K562 (cell line): ENCODE data around the gene BCAP31. TPM values are rescaled to one million over a fixed set of nuclear protein-coding genes. Genes with fewer than 3 reads are reported as not detected.
A peak's percentile ranks its signal among the peaks of the same experiment; 100 is the strongest.

Experiments used
- ARID3A ChIP-seq: IDR thresholded peaks from 2 replicates; pipeline ENCODE4 v1.6.1; 2012; ENCODE audit warnings: low read depth, low read length, improper control_type of control experiment, borderline replicate concordance
- BRCA1 ChIP-seq, 2 experiments: fragments of 450-650 bp in 1 of 2; sonication (generic) in 1 of 2; formaldehyde crosslinking in 1 of 2; IDR thresholded peaks; 2 replicates each; pipeline versions ENCODE4 v1.5.0 to v1.6.1; 2017 to 2020; ENCODE audit warnings: mild to moderate bottlenecking in 1 of 2, missing genetic modification reagents in 1 of 2
- CREM ChIP-seq: IDR thresholded peaks from 2 replicates; pipeline ENCODE4 v1.6.1; 2014; ENCODE audit warnings: antibody characterized with exemption, low read depth
- DEAF1 ChIP-seq: fragments of 450-650 bp; formaldehyde crosslinking; IDR thresholded peaks from 2 replicates; pipeline ENCODE4 v1.4.0; 2020; ENCODE audit warnings: mild to moderate bottlenecking, moderate library complexity
- FOXA3 ChIP-seq, 2 experiments: fragments of 450-650 bp in 1 of 2; sonication (generic) in 1 of 2; formaldehyde crosslinking; IDR thresholded peaks in 1 of 2; conservative IDR thresholded peaks in 1 of 2; 2 replicates each; pipeline versions ENCODE4 v1.4.0 to v1.8.0; 2020 to 2022; ENCODE audit warnings: mild to moderate bottlenecking in 2 of 2, missing genetic modification reagents in 1 of 2
- HSF4 ChIP-seq: fragments of 250-450 bp; sonication (Bioruptor Pico); IDR thresholded peaks from 2 replicates; pipeline ENCODE4 v2.1.2; 2022; ENCODE audit warnings: mild to moderate bottlenecking, moderate library complexity, borderline replicate concordance
- KLF16 ChIP-seq: IDR thresholded peaks from 2 replicates; pipeline ENCODE4 v1.6.1; 2016; ENCODE audit warnings: antibody characterized with exemption
- LEF1 ChIP-seq: fragments of 450-650 bp; IDR thresholded peaks from 2 replicates; pipeline ENCODE4 v1.6.1; 2016; ENCODE audit warnings: mild to moderate bottlenecking
- PRPF4 ChIP-seq: fragments of 200-400 bp; formaldehyde crosslinking; IDR thresholded peaks from one replicate; pipeline ENCODE4 v1.6.1; 2017; ENCODE audit warnings: low read length, low read depth, mild to moderate bottlenecking; ENCODE audit not compliant: insufficient read depth, poor library complexity, severe bottlenecking
- PTBP1 ChIP-seq: fragments of 200-400 bp; formaldehyde crosslinking; IDR thresholded peaks from 2 replicates; pipeline ENCODE4 v1.6.1; 2017; ENCODE audit warnings: low read depth, low read length
- PTTG1 ChIP-seq: fragments of 450-650 bp; IDR thresholded peaks from 2 replicates; pipeline ENCODE4 v1.6.1; 2016; ENCODE audit warnings: low read depth, mild to moderate bottlenecking, missing genetic modification characterization, missing compliant biosample characterization
- RBBP5 ChIP-seq: fragments of 200-600 bp; sonication (generic); IDR thresholded peaks from 2 replicates; pipeline ENCODE4 v1.6.1; 2012; ENCODE audit warnings: borderline replicate concordance, mild to moderate bottlenecking, low read length, control low read depth, inconsistent platforms; ENCODE audit not compliant: insufficient read depth, poor library complexity, severe bottlenecking
- RCOR1 ChIP-seq, 2 experiments: IDR thresholded peaks; 2 replicates each; pipeline ENCODE4 v1.6.1; 2012; ENCODE audit warnings: low read depth in 2 of 2, low read length in 2 of 2, borderline replicate concordance in 1 of 2, improper control_type of control experiment in 1 of 2
- SPI1 ChIP-seq: IDR thresholded peaks from 2 replicates; pipeline ENCODE4 v1.6.1; 2011; ENCODE audit warnings: low read depth, low read length, control low read depth, borderline replicate concordance
- TCF7 ChIP-seq: sonication (generic); IDR thresholded peaks from 2 replicates; pipeline ENCODE4 v1.6.1; 2016; ENCODE audit warnings: antibody characterized with exemption, borderline replicate concordance
- TFE3 ChIP-seq: fragments of 450-650 bp; formaldehyde crosslinking; IDR thresholded peaks from 2 replicates; pipeline ENCODE4 v1.4.0; 2020; ENCODE audit warnings: mild to moderate bottlenecking, mixed read lengths
- WHSC1 ChIP-seq: IDR thresholded peaks from one replicate; pipeline ENCODE4 v1.6.1; 2012; ENCODE audit warnings: low read length, control low read depth, inconsistent platforms
- XRCC3 ChIP-seq: fragments of 450-650 bp; IDR thresholded peaks from 2 replicates; pipeline ENCODE4 v1.6.1; 2017; ENCODE audit warnings: mild to moderate bottlenecking, moderate library complexity
- YY1 ChIP-seq, 3 experiments: IDR thresholded peaks; 2 replicates each; pipeline ENCODE4 v1.6.1; 2011; ENCODE audit warnings: low read length in 2 of 3, mild to moderate bottlenecking in 2 of 3, moderate library complexity in 2 of 3, borderline replicate concordance in 1 of 3, control low read depth in 1 of 3, low read depth in 1 of 3; ENCODE audit not compliant: insufficient read depth in 3 of 3, insufficient replicate concordance in 2 of 3, control insufficient read depth in 1 of 3, insufficient read length in 1 of 3; ENCODE audit errors: extremely low read depth in 1 of 3
- ZKSCAN3 ChIP-seq: fragments of 250-450 bp; sonication (Bioruptor Pico); IDR thresholded peaks from 2 replicates; pipeline ENCODE4 v1.4.0; 2020
- ZNF23 ChIP-seq: fragments of 250-450 bp; sonication (Bioruptor Pico); IDR thresholded peaks from 2 replicates; pipeline ENCODE4 v1.4.0; 2020; ENCODE audit warnings: mild to moderate bottlenecking
- ZNF511 ChIP-seq: sonication (generic); formaldehyde crosslinking; IDR thresholded peaks from 2 replicates; pipeline ENCODE4 v1.8.0; 2022; ENCODE audit warnings: mild to moderate bottlenecking, missing genetic modification reagents
- polyA plus RNA-seq, 8 experiments: library from polyadenylated mRNA; depleted of rRNA in 4 of 8; stranded (reverse) in 5 of 8; unstranded in 3 of 8; fragments of >200 nt; fragmentation: Nextera tagmentation in 2 of 8; fragmentation: Illumina TruSeq in 1 of 8; extraction: Ambion mirVana in 2 of 8; extraction: Trizol in 1 of 8; gene quantifications; 2 replicates each; pipeline versions ENCODE4 v1.2.1 to v1.2.3, GENCODE V29; 2011 to 2014; ENCODE audit warnings: inconsistent platforms in 1 of 8, missing spikeins in 1 of 8
- total RNA-seq, 7 experiments: library from RNA; depleted of rRNA in 6 of 7; stranded (reverse); fragments of >200 nt in 6 of 7; fragmentation: Illumina TruSeq in 2 of 7; extraction: Trizol in 2 of 7; gene quantifications; 2 replicates each; pipeline versions ENCODE4 v1.2.1 to v1.2.3, GENCODE V29; 2011 to 2021; ENCODE audit warnings: low replicate concordance in 1 of 7

BCAP31 gene
- total and polyA plus RNA-seq, 9 of the 15 experiments (the other 6 are each of a cell fraction or from before 2014, with no cell fraction given): 156 to 683 (median 188) TPM

- TF ChIP-seq WHSC1 (no peak), PTBP1 (no peak), PRPF4 (no peak), DEAF1 (CRISPR knock-in tag) (no peak), TFE3 (no peak), TCF7 (peak; percentile 66; the same call in 1 of the 2 replicates), HSF4 (no peak), SPI1 (no peak), ZKSCAN3 (CRISPR knock-in tag) (no peak), PTTG1 (tag) (no peak), BRCA1 (IDR thresholded peaks at IDR 0.05) (no peak), BRCA1 (CRISPR knock-in tag; IDR thresholded peaks at IDR 0.05) (no peak), XRCC3 (no peak), RBBP5 (no peak), ARID3A (peak; percentile 65; the same call in 1 of the 2 replicates), RCOR1 (IDR thresholded peaks at IDR 0.05; ENCODE audit: borderline replicate concordance in 1 of 2, low read depth in 2 of 2, low read length in 2 of 2) (0 out of 4 replicates have a peak, but pooled peaks of 1 of the 2 experiments have one; percentile 28), KLF16 (no peak), FOXA3 (CRISPR knock-in tag; conservative IDR thresholded peaks at IDR 0.05 in 1 of 2, IDR thresholded peaks at IDR 0.05 in 1 of 2) (no peak), LEF1 (no peak), CREM (peak; percentile 20; the same call in 1 of the 2 replicates), ZNF511 (CRISPR knock-in tag) (no peak), ZNF23 (no peak), YY1 (IDR thresholded peaks at IDR 0.05; ENCODE audit: borderline replicate concordance in 1 of 3, control insufficient read depth in 1 of 3, extremely low read depth in 1 of 3, insufficient read depth in 3 of 3, insufficient read length in 1 of 3, insufficient replicate concordance in 2 of 3, low read depth in 1 of 3, low read length in 2 of 3) (peak in 1 of 3 experiments; percentile 43)
Measured at GRCh38 chrX:153735274-153735673, 11.1 kb upstream of the BCAP31 start (continued).
